Glutamatergic neuron (in vitro differentiated cells): Measurements from ENCODE around the gene SNX4. TPM values are rescaled to one million over a fixed set of nuclear protein-coding genes. Genes with fewer than 3 reads are reported as not detected.
A peak's percentile ranks its signal among the peaks of the same experiment; 100 is the strongest.

Source experiments
- DNase-seq: peaks from one replicate; pipeline ENCODE4 v3.0.0; 2022
- H3K27ac Mint-ChIP-seq: one replicate; pipeline ENCODE4 v1.8.0; 2020; ENCODE audit warnings: mild to moderate bottlenecking, mixed read lengths, inconsistent platforms; ENCODE audit not compliant: unreplicated experiment
- H3K27me3 Mint-ChIP-seq: one replicate; pipeline ENCODE4 v1.8.0; 2020; ENCODE audit warnings: mild to moderate bottlenecking, moderate library complexity, mixed read lengths, inconsistent platforms; ENCODE audit not compliant: unreplicated experiment
- H3K36me3 Mint-ChIP-seq: one replicate; pipeline ENCODE4 v1.8.0; 2020; ENCODE audit warnings: mild to moderate bottlenecking, mixed read lengths, inconsistent platforms; ENCODE audit not compliant: unreplicated experiment
- H3K4me1 Mint-ChIP-seq: one replicate; pipeline ENCODE4 v1.8.0; 2020; ENCODE audit warnings: mild to moderate bottlenecking, low read depth, mixed read lengths, inconsistent platforms; ENCODE audit not compliant: unreplicated experiment
- H3K4me3 Mint-ChIP-seq: one replicate; pipeline ENCODE4 v1.8.0; 2020; ENCODE audit warnings: mild to moderate bottlenecking, mixed read lengths, inconsistent platforms; ENCODE audit not compliant: unreplicated experiment
- H3K9me3 Mint-ChIP-seq: one replicate; pipeline ENCODE4 v1.8.0; 2020; ENCODE audit warnings: mild to moderate bottlenecking, moderate library complexity, mixed read lengths, inconsistent platforms; ENCODE audit not compliant: unreplicated experiment
- total RNA-seq: library from RNA; stranded (reverse); fragmentation: NEBNext Ultra II Directional; extraction: Animal tissue kit (Norgen Biotek cat#: 25700); gene quantifications from one replicate; pipeline ENCODE4 v1.2.1, GENCODE V29; 2021; ENCODE audit not compliant: unreplicated experiment
- TF ChIP-seq, protein P1 (sequence below): fragments of 200-600 bp; sonication (generic); IDR thresholded peaks from one replicate; pipeline ENCODE4 v1.5.0; 2021; ENCODE audit not compliant: partially characterized antibody, unreplicated experiment

Gene SNX4
- total RNA-seq, 1 donor from 2014 or later: 53.2 TPM

DNA sequence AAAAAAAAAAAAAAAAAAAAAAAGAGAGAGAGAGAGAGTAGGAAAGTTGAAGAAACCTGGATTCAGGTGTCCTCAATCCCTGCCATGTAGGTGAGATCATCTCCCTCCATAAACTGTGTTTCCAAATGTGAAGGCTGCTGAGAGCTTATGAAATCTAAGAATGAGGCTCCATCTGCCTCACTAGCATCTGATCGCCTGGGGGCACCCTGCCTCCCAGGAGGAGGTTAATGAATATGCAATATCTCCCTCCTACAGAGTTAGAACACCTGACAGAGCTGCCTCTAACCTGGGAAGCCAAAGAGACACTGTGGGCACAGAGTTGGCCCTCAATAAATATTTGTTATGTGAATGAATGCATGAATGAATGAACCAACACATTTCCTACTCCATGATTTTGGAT lies 121.0 kb downstream of the SNX4 start:
- Mint-ChIP-seq H3K9me3 (peaks cover 2% of the 10 kb centered on the region), H3K27ac (no peak overlapping the region), H3K27me3 (peaks cover 1% of the 10 kb centered on the region), H3K36me3 (peaks cover 4% of the 10 kb centered on the region), H3K4me1 (no peaks in the 10 kb centered on the region), H3K4me3 (no peak overlapping the region)
- TF ChIP-seq, protein P1, sequence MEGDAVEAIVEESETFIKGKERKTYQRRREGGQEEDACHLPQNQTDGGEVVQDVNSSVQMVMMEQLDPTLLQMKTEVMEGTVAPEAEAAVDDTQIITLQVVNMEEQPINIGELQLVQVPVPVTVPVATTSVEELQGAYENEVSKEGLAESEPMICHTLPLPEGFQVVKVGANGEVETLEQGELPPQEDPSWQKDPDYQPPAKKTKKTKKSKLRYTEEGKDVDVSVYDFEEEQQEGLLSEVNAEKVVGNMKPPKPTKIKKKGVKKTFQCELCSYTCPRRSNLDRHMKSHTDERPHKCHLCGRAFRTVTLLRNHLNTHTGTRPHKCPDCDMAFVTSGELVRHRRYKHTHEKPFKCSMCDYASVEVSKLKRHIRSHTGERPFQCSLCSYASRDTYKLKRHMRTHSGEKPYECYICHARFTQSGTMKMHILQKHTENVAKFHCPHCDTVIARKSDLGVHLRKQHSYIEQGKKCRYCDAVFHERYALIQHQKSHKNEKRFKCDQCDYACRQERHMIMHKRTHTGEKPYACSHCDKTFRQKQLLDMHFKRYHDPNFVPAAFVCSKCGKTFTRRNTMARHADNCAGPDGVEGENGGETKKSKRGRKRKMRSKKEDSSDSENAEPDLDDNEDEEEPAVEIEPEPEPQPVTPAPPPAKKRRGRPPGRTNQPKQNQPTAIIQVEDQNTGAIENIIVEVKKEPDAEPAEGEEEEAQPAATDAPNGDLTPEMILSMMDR: no peak
- peak; percentile 32 for DNase-seq

Other genes starting within 250 kb of the SNX4 start
- 31.6 TPM for gene ZNF148, start 144.9 kb downstream of the SNX4 start, total RNA-seq
- gene OSBPL11, start 75.3 kb upstream of the SNX4 start, total RNA-seq: 8.3 TPM